Cardiac muscle cell (in vitro differentiated cells and primary cell): ENCODE measurements around the gene MFSD8. TPM values are rescaled to one million over a fixed set of nuclear protein-coding genes. Genes with fewer than 3 reads are reported as not detected.
"Not testable (repeated sequence)": the region's sequence is repeated elsewhere in the genome, so short reads cannot be mapped to it uniquely, and the experiment has no call there.

ENCODE experiments used
- DNase-seq, 2 donors: peaks; one replicate each; pipeline versions ENCODE4 v3.0.0 to v3.0.0-alpha.2; 2010 to 2017; ENCODE audit warnings: low read depth in 1 of 2, low spot score in 1 of 2
- H3K27ac ChIP-seq: fragments of 200-600 bp; sonication (generic); 2 replicates; pipeline ENCODE4 v1.5.1; 2016
- H3K27me3 ChIP-seq: fragments of 200-600 bp; sonication (generic); 2 replicates; pipeline ENCODE4 v1.6.0; 2016; ENCODE audit warnings: control low read depth
- H3K36me3 ChIP-seq: fragments of 200-600 bp; sonication (generic); 2 replicates; pipeline ENCODE4 v1.5.1; 2016; ENCODE audit warnings: control low read depth
- H3K4me1 ChIP-seq: fragments of 200-600 bp; sonication (generic); 2 replicates; pipeline ENCODE4 v1.8.1; 2017; ENCODE audit warnings: low read depth, mild to moderate bottlenecking, mixed run types
- H3K4me3 ChIP-seq: fragments of 200-600 bp; sonication (generic); 2 replicates; pipeline ENCODE4 v1.5.1; 2016; ENCODE audit warnings: mild to moderate bottlenecking
- H3K9me3 ChIP-seq: fragments of 200-600 bp; sonication (generic); 2 replicates; pipeline ENCODE4 v1.5.1; 2017; ENCODE audit warnings: low read depth, mild to moderate bottlenecking, control low read depth
- CTCF ChIP-seq: IDR thresholded peaks from 2 replicates; pipeline ENCODE4 v1.5.1; 2012; ENCODE audit warnings: low read depth, mild to moderate bottlenecking, low read length
- polyA plus RNA-seq: library from polyadenylated mRNA; unstranded; fragments of >200 nt; fragmentation: Nextera tagmentation; extraction: Ambion mirVana; gene quantifications from 2 replicates; pipeline ENCODE4 v1.2.1, GENCODE V29; 2016
- total RNA-seq: library from RNA; depleted of rRNA; stranded (reverse); fragments of >200 nt; gene quantifications from 2 replicates; pipeline ENCODE4 v1.2.3, GENCODE V29; 2016

Gene MFSD8
- total RNA-seq (10.5 and 18.4 TPM in 2 replicates), polyA plus RNA-seq (20.4 and 23.6 TPM in 2 replicates)

GRCh38 chr4:127965062-127965802, at the start of gene MFSD8, which contains the start of gene ABHD18:
MFSD8 (minus strand) TSS chr4:127965173; CDS start chr4:127965133, 40 bp downstream.
ABHD18 (plus strand) TSS chr4:127965406; CDS start chr4:127982956, 17,550 bp downstream.
- Histone ChIP-seq H3K27ac (peak within 1 kb of the TSS; percentile 96), H3K4me3 (peak within 1 kb of the TSS; percentile 65), H3K36me3 (peaks cover 7% of the 10 kb centered on the region), H3K4me1 (peaks cover 18% of the 10 kb centered on the region), H3K9me3 (no peaks in the 10 kb centered on the region), H3K27me3 (no peaks in the 10 kb centered on the region)
- peak; percentile 99 to 100 for DNase-seq
- peak; percentile 53 for TF ChIP-seq CTCF

GRCh38 chr4:128009428-128009827, 44.5 kb upstream of the MFSD8 start:
- no peaks in the 10 kb centered on the region for H3K9me3 ChIP-seq
- DNase-seq, result no peak

GRCh38 chr4:128006592-128006991, 41.6 kb upstream of the MFSD8 start:
- TF ChIP-seq CTCF, result no peak
- Histone ChIP-seq H3K4me3 (no peak overlapping the region), H3K27me3 (no peaks in the 10 kb centered on the region), H3K4me1 (no peaks in the 10 kb centered on the region), H3K36me3 (peaks cover 15% of the 10 kb centered on the region), H3K27ac (no peak overlapping the region), H3K9me3 (no peaks in the 10 kb centered on the region)
- DNase-seq, result peak in 1 of 2 donors; percentile 58

More at GRCh38 chr4:128009428-128009827, 44.5 kb upstream of the MFSD8 start:
- H3K27ac ChIP-seq, result no peak overlapping the region
- no peak overlapping the region for H3K4me3 ChIP-seq
- no peak for TF ChIP-seq CTCF
- peaks cover 19% of the 10 kb centered on the region for H3K36me3 ChIP-seq
- no peaks in the 10 kb centered on the region for H3K4me1 ChIP-seq
- H3K27me3 ChIP-seq, result no peaks in the 10 kb centered on the region

GRCh38 chr4:127997534-127998388, 32.8 kb upstream of the MFSD8 start:
- H3K27me3 ChIP-seq, result no peaks in the 10 kb centered on the region
- DNase-seq, result peak; percentile 14 to 58
- H3K27ac ChIP-seq, result no peak overlapping the region
- no peak overlapping the region for H3K4me3 ChIP-seq
- peak; percentile 27 for TF ChIP-seq CTCF
- no peaks in the 10 kb centered on the region for H3K4me1 ChIP-seq
- H3K9me3 ChIP-seq, result no peaks in the 10 kb centered on the region
- peaks cover 17% of the 10 kb centered on the region for H3K36me3 ChIP-seq

- H3K27me3 ChIP-seq, DNase-seq, H3K27ac ChIP-seq, H3K4me1 ChIP-seq, H3K4me3 ChIP-seq, H3K9me3 ChIP-seq: not testable (repeated sequence)
- H3K36me3 ChIP-seq, result peaks cover 18% of the 10 kb centered on the region
Measured at GRCh38 chr4:127996521-127996920, 31.5 kb upstream of the MFSD8 start.
